GM10847 (cell line): ENCODE results near the gene SERINC5.

Experiments
- POLR2A ChIP-seq: IDR thresholded peaks from 2 replicates; pipeline ENCODE4 v1.6.1; 2011; ENCODE audit not compliant: insufficient read length; ENCODE audit errors: extremely low read depth

The SERINC5 gene

DNA sequence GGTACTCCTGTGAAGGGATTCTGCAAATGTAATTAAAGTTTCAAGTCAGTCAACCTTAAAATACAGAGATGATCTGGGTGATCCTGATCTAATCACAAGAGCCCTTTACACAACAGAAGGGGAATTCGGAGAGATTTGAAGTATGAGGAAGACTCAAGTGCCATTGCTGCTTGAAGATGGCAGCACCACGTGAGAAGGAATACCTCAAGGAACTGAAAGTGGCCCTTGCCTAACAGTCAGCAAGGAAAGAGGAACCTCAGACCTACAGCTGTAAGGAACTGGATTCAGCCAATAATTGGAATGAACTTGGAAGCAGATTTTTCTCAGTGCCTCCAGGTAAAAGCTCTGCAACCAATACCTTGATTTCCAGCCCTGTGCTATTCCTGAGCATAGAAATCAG is 133.3 kb downstream of the SERINC5 start:
- no peak for TF ChIP-seq POLR2A

DNA sequence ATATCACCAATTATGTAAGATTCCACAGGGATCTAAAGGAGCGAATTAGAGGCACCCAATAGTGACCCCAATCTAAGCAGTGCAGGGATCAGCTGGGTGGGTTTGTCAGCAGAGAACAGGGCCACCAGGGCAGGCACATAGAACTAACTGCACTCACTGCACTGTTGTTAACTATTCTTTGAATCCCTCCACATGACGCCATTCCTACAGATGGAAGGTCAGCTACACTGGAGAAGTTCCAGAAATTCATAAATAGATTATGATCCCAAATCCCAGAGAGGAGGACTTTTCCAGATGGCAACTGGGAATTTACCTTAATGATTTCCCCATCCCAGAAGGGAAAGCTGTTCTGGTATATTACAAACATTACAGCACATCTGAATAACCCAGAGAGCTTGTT is 136.5 kb downstream of the SERINC5 start:
- no peak for TF ChIP-seq POLR2A

- no peak for TF ChIP-seq POLR2A
Measured at GRCh38 chr5:80117446-80117845, 138.4 kb downstream of the SERINC5 start.

DNA sequence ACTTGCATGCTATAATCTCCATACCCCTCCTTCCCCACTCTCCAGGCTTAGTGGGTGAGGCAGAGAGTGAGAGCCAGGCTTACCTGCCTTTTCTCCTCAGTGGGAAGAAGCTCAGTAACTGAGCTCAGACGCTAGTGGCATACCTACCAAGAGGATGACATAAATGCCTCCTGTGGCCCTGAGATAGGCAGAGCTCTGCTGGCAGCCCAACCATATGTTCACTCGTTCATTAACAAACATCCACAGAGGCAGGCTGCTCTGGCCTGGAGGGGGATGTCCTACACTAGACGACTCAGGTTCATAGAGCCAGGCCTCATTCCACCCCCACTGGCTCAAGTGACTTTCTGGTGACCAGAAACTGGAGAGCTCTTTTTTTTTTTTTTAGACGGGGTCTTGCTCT is 139.4 kb downstream of the SERINC5 start:
- no peak for TF ChIP-seq POLR2A

- no peak for TF ChIP-seq POLR2A
Measured at GRCh38 chr5:80116000-80116399, 139.8 kb downstream of the SERINC5 start.

DNA sequence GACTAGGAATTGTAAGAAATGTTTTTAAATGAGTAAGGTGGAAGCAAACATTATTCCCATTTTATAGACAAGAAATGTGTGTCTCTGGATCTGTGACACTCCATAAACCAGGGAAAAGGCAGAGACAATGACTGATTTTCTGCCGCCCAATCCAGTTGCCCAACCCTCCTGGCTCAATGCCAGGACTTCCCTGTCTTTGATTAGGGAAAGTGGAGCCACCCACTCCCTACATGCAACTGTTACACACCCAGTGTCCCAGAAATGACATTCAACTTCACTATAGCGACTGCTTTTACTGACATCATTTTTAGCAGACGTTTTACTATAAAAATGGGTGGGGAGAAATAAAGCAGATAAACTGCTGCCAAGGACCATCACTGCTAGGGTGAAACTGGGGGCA is 141.0 kb downstream of the SERINC5 start:
- no peak for TF ChIP-seq POLR2A

DNA sequence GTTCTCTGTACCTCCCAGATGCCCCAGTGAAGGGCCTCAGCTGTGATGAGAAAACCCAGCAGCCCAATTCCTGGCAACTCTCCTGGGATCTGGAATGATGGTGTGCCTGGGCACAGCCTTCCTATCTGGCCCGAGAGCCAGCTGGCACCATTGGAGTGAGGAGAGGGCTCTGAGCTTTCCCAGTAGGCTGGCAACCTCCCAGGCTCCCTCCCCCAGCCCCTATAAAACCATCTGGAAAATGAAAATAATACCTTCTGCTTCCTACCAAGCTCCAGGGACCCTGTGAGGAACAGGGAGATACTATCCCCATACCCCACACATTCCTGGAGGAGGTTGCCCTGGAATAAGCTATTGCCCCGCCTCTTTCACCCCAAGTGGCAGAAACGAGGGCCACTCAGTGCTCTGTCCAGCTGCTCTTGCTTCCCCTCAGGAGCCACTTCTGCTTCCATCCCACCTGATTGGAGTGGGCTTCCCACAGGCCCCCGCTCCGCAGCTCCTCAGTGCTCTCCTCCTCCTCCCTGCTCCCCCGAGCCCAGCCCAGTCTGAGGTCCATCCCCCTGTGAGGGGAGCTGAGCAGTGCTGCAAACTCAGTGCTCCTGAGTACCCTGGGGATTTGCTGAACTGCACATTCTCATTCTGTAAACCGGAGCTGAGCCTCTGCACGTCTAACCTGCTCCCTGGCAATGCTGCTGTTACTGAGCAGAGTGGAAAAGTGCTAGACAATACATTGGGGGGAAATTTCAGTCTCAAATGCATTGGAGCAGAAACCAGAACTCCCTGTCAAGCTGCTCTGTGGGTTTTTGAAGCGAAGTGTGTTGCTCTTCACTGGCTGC is 146.0 kb downstream of the SERINC5 start:
- no peak for TF ChIP-seq POLR2A

DNA sequence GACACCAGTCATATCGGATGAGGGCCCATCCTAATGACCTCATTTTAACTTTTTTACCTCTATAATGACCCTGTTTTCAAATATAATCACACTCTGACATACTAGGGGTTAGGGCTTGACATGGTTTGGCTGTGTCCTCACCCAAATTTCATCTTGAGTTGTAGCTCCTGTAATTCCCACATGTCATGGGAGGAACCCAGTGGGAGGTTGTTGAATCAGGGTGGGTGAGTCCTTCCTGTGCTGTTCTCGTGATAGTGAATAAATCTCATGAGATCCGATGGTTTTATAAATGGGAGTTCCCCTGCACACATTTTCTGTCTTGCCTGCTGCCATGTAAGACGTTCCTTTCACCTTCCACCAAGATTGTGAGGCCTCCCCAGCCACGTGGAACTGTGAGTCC is 148.9 kb downstream of the SERINC5 start:
- no peak for TF ChIP-seq POLR2A

DNA sequence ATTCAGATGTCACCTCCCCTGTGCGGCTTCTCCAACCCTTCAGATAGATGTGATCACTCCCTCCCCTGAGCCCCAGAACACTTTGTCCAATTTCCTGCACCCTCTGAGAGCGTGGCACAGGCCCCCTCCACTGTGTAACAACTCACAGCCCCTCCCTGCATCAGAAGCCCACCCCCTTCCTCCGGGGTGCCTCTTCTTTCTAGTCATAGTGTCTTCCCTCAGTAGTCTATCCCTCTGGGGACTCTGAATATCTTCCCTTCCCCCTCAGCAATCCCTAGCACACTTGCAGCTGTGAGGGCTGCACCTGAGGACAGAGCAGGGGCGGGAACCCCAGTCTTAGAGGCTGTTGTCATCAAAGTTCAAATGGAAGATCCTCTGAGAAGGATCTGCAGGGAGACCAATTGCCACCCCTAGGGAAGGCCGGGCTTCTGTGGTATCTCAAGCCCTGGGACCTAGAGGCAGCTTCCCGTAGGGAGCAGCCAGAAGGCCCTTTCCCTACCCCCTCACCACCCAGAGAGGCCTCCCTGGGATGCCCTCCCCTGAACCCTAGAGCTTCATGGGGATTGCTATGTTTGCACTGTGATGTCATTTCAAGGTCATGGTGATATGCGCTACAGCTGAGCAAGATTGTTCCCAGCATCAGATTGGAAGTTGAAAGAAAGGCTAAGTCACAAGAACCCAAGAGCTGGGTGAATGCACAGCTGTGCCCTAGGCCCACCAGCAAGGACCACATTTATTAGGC is 150.0 kb downstream of the SERINC5 start:
- no peak for TF ChIP-seq POLR2A

DNA sequence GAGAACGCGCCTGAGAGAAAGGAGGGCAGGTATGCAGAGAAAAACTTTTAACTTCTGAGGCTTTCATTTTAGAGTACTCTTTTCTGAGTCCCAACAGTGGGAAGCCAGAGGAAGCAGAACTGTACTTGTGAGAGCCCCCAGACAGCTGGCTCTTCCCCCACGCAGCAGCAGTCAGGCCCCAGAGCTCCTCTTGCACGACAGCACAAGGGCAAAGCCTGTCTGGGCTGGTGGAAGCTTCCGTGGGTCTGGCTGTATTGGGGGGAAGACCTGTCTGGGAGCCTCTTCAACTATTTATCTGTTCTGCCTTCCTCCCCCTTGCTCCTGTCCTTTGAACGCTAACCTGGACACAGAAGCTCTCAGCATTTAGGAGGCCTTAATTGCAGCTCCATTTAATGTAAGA is 152.5 kb downstream of the SERINC5 start:
- TF ChIP-seq POLR2A, result no peak

DNA sequence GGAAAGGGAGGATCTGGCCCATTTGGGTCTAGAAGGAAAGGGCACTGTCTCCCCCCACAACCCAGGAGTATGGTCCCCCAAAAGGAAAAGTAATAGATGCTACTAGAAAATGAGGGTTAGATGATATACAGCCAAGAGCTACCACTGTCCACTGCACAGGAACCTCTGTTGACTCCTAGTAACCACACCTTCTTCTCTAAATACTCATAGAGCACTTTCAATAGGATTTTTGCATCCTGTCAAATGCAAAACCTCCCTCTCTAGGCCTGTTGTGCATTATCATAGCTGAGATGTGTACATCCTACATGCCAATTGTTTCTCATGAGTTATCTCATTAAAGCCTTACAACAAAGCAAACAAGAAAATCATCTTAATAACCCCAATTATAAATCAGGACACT is 153.9 kb downstream of the SERINC5 start:
- TF ChIP-seq POLR2A, result no peak

- no peak for TF ChIP-seq POLR2A
Measured at GRCh38 chr5:80097451-80097850, 158.4 kb downstream of the SERINC5 start.

- no peak for TF ChIP-seq POLR2A
Measured at GRCh38 chr5:80094236-80094738, 161.6 kb downstream of the SERINC5 start.

DNA sequence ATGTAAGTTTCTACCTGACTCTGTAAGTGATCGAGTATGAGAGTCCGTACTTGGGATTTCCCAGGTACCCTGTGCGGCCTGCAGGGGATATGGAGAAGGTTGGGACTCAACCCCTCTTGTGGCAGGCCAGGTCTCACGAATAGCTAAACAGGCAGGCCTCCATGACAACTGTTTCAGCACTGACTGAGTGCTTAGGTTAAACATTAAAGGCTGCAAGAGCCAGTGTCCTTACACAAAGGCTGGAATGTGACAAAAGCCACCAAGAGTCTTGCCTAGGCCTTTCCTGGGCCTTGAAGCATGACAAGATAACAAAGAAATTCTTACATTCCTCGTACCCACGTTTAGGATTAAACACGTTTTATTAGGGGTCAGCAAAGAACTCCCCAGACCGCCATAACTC is 162.1 kb downstream of the SERINC5 start:
- no peak for TF ChIP-seq POLR2A

DNA sequence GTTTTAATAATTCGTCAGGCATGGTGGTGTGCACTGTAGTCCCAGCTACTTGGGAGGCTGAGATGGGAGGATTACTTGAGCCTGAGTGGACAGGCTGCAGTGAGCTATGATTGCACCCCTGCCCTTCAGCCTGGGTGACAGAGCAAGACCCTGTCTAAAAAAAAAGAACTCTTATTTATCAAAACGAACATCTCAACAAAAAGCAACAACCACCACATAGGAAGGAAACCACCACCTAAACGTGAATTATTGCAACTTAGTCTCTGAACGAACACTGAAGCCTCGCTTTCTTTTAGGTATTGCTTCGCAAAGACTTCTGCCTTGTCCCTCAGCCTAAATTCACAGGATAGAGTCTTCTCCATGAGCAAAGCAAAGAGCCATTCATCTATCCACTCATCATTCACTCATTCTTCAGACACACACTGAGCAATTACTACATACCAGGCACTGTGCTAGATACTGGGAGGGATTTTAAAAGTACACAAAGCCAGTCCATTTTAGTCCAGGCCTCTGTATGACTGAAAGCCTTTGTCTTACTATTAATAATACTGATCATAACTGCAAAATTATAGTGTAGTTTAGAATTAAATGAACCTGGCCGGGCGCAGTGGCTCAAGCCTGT is 163.3 kb downstream of the SERINC5 start:
- TF ChIP-seq POLR2A, result no peak

DNA sequence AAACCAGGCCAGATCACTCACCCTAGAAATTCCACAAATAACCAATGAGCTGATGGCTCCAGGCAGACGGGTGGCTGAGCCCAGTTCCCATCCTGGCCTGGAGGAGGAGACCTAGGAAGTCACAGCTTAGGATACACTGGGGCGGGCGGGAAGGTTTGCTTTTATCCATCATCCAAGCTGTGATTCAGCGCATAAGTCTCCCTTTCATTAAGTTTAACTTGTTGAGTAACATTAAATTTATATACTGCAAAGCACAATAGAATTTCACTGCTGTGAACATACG is 165.0 kb downstream of the SERINC5 start:
- no peak for TF ChIP-seq POLR2A
